Measurements from ENCODE around the gene PI3. TPM values are rescaled to one million over a fixed set of nuclear protein-coding genes. Genes with fewer than 3 reads are reported as not detected.
"Not testable (repeated sequence)": the region's sequence is repeated elsewhere in the genome, so short reads cannot be mapped to it uniquely, and the experiment has no call there.

PI3 gene, protein sequence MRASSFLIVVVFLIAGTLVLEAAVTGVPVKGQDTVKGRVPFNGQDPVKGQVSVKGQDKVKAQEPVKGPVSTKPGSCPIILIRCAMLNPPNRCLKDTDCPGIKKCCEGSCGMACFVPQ
- not detected for total RNA-seq

DNA sequence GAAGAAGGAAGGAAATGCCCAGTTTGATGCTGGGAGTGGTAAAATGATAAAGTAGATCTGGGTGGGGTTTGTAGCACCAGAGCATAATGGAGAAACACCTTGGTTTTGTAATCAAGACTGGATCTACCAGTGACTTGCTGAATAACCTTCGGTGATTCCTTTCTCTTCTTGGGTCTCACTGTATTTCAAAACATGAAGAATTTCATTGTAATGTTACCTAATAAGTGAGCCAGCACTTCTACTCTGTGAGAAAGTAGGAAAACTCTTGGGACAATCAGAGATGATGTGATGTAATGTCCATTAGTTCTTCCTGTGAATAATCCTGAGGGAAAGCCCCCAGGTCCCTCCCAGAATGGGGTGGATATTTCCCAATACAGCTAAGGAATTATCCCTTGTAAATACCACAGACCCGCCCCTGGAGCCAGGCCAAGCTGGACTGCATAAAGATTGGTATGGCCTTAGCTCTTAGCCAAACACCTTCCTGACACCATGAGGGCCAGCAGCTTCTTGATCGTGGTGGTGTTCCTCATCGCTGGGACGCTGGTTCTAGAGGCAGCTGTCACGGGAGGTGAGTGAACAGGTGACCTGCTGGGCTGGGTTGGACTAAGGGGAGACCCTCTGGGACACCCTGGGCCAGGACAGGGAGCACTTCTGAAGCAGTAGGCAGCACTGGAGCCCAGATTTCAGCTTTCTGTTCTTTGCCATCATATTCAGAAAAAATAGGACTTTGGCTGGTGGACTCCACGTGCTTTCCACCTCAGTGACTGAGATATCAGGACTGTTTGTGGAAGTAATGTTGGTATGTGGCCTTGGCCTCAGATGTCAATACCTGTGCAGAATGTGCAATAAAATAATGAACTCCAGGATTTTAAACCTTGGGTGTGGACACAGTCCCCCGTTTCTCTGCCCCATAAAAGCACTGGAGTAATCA, at the start of gene PI3:
Gene PI3 (plus strand): TSS at position 469 of the 931 bp plus-strand sequence. CDS start 21 bp downstream, at position 490.
- no peak for DNase-seq (ENCODE audit: low read depth in 2 of 3, low spot score in 2 of 3)

DNA sequence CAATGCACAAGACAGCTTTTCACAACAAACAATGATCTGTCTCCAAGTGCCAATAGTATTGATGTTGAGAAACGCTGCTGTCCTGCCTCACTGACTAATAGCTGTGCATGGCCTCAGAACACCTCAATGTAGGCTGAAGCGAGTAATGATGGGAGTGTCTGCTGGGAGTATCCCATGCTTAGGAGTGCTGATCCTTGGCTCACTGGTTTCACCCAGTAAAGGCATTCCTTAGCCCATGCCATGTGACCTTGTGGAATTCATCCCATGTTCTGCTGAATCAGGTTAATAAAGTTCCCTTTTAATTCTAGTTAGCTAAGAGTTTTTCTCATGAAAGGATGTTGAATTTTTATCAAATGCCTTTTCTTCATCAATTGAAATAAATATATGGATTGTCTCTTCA, 46.6 kb upstream of the PI3 start:
- no peak for DNase-seq (ENCODE audit: low read depth in 2 of 3, low spot score in 2 of 3)

DNA sequence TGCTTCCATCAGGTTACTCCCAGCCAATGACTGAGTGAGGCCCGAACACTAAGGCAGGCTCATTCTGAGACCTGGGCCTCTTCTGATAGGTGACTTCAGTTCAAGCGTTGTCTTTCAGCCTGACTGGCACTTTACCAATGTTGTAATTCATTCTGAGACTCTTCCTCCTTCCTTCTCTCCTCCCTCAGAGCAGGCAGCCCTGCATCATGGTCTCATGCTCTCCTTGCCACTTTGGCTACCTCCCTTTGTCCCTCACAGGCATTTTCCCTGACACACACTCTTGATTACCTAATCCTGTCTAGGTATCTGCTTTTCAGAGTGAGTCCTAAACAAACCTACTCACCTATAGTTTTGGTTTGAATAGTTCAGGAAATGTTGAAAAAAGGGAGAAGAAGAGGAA, 37.8 kb upstream of the PI3 start:
- DNase-seq (ENCODE audit: low read depth in 2 of 3, low spot score in 2 of 3) = no peak

DNA sequence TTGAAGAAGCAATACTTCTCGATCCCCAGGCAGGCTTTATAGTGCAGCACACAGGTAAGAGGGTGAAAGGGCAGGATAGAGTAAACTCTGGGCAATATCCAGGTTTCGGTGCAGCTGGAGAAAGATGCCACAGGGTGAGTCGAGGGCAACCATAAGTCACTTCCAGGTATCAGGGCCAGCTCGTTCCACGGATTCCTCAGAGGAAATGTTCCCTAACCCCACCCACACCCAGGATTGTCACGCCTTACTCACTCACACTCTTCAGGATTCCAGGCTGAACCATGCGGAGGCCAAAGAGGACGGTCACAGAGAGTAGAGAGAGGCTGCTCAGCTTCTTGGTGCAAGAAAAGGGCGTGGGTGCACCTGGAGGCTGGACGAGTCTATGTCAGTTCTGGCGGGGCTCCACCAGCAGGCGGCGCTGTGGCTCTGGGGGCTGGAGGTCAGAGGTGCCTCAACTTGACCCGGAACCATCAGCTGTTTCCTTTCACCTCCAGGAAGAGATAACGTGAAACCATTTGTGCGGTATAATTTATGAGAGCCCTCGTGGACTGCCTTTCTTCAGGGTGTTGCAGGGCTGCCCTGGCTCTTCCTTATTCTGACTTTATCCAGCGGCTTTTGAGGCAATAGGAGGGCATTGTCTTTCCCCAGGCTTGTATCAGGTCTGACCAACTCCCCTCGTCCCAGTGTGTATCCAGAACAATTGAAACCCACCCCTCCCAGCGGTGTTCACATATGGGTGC, 36.0 kb upstream of the PI3 start:
- peak in 2 of 3 donors; percentile 30 to 54 for DNase-seq (ENCODE audit: low read depth in 2 of 3, low spot score in 2 of 3)

DNA sequence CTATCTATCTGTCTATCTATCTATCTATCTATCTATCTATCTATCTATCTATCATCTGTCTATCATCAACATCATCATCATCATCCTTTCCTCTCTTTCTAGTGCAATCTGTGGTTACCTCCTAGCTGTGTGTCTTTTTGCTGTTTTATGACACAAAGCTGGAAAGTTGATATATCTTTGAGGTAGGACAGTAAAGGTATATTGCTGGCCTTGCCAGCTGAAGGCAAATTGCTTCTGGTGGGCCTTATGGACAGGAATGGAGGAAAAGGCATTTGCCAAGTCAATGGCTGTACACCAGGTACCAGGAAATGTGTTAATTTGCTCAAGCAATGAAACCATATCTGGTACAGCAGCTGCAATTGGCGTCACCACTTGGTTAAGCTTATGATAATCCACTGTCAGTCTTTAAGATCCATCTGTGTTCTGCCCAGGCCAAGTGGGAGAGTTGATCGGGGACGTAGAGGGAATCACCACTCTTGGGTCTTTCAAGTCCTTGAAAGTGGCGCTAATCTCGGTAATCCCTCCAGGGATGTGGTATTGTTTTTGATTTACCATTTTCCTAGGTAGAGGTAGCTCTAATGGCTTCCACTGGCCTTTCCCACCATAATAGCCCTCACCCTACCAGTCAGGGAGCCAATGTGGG, 34.8 kb upstream of the PI3 start:
- not testable (repeated sequence) for DNase-seq (ENCODE audit: low read depth in 2 of 3, low spot score in 2 of 3)

DNA sequence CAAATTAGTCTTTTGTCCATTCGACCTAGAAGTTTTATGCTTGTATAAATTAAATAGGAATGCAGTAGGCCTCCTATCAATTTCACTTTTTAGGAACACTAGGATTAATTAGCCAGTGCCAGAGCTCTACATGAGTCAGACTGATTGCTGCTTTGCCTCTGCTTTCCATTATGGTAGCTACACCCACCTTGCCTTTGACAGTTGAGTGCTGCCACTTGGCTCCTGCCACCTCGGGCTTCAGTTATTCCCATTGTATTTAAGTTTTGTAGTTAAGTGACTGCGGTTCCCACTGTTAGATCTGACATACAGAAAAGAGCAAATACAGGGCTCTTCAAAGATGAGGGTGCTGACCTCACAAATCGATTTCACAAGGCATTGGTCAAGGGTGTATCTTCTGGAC, 33.9 kb upstream of the PI3 start:
- no peak for DNase-seq (ENCODE audit: low read depth in 2 of 3, low spot score in 2 of 3)

DNA sequence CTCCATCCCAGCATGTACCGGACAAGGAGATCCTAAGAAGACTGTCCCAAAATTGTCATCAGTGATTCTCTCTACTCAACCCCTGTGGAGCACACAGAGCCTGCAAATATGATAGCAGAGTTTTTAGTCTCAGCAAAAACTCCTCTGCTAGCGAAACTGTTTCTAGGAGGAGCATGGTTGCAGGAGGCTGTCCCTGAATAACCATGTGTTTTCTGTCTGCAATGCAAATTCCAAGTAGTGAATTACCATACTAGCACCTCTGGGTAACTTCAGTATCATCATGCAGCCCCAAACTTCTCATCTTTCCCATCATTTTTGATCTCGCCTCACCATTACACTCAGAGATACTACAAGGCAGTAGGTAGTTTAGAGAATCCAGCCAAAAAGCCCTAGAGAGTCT, 25.6 kb upstream of the PI3 start:
- DNase-seq (ENCODE audit: low read depth in 2 of 3, low spot score in 2 of 3) = no peak

DNA sequence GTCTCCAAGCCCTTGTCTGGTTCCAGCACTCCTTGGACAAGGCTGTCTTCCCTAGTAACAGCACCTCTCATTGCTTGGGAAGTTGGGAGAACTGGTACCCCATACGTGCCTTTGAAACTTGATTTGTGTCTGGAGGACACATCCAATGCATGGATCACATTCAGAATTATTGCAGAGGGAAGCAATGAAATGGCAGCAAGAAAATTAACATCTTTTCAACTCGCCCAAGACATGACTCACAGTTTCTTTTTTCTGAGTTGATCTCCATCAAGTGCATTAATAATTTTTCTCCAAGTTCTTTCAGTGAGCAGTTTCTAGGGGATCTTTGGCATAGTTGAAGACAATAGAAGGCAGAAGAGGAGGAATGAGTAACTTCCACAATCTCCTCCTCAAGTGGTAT, 22.3 kb upstream of the PI3 start:
- no peak for DNase-seq (ENCODE audit: low read depth in 2 of 3, low spot score in 2 of 3)

DNA sequence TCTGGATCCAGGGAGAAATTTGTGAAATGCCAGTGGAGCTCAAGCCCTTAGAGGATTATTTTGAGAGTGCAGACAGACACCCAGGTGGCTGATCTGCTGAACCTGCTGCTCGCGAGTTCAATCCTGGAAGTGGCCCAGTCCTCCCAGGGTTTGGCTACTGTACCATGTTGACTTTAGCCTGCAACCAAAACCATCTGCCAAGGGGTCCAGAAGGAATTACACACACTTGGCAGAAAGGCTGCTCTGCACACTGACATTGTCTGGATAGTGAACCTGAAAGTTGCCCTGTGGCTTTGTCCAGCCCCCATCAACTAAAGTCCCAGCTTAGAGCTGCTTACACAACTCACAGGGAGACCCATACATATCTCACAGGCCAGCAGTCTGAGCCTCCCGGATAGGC, 21.6 kb upstream of the PI3 start:
- no peak for DNase-seq (ENCODE audit: low read depth in 2 of 3, low spot score in 2 of 3)

DNA sequence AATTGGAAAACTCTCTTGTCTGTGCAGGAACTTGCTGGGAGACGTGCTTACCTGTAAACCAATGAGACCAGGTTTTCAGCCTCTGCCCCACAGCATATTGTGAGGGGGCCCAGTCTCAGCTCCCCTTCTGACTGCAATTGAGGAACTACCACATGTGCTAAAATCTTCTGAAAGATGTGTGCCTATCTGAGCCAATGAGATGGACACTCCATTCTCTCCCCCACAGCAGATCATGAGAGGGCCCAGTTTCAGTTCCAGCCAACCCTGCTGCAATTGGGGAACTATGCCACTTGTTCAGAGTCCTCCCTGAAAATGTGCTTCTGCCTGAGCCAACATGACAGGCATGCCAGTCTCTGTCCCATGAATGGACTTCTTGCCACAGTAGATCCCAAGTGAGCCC, 20.9 kb upstream of the PI3 start:
- peak in 1 of 3 donors; percentile 3 for DNase-seq (ENCODE audit: low read depth in 2 of 3, low spot score in 2 of 3)

DNA sequence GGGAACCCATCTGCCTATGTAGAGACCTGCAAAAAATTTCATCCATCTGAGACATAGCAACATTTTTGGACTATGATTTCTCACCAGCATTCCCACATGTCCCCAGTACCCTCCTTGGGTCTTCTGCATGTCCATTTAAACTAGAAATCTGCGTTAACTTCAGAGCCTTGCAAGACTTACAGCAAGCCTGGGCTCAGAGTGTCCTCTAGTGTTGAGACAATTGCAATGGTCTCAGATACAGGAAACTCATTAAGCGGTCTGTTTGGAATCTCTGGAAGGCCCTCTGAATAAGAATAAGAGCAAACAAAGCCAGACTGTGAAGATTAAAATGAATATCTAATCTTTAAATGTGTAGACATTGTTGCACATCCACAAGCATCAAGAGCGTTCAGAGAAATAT, 20.5 kb upstream of the PI3 start:
- DNase-seq (ENCODE audit: low read depth in 2 of 3, low spot score in 2 of 3) = no peak

DNA sequence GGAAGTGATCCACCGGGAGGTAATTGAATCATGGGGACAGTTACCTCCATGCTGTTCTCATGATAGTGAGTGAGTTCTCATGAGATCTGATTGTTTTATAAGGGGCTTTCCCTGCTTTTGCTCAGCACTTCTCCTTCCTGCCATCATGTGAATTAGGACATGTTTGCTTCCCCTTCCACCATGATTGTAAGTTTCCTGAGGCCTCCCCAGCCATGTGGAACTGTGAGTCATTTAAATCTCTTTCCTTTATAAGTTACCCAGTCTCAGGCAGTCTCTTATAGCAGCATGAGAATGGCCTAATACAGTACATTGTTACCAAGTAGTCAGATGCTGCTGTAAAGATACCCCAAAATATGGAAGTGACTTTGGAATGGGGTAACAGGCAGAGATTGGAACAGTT, 19.9 kb upstream of the PI3 start:
- not testable (repeated sequence) for DNase-seq (ENCODE audit: low read depth in 2 of 3, low spot score in 2 of 3)

DNA sequence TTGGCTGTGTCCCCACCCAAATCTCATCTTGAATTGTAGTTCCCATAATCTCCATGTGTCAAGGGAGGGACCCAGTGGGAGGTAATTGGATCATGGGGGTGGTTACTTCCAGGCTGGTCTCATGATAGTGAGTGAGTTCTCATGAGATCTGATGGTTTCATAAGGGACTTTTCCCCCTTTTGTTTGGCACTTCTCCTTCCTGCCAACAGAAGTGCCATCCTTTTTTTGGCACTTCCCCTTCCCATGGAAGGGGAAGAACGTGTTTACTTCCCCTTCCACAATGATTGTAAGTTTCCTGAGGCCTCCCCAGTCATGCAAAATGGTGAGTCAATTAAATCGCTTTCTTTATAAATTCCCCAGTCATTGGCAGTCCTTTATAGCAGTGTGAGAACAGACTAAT, 18.0 kb upstream of the PI3 start:
- DNase-seq (ENCODE audit: low read depth in 2 of 3, low spot score in 2 of 3) = no peak

DNA sequence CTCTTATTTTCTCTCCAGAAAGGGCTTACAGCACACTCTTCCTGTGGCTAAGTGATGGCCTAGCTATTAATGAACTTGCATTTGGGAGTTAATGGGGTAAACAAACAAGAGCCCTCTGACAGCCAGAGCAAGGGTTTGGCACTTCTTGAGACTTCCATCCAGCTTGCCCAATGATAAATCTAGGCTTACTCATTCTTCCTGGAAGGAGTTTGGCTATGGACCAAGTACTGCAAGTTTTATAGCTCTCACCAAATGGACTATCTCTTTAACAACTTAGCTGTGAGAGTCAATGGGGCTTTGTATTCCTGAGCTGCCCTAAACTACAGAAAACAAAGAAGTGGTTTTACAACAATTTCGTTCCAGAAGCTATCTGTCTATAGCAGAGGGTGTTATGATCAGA, 16.7 kb upstream of the PI3 start:
- no peak for DNase-seq (ENCODE audit: low read depth in 2 of 3, low spot score in 2 of 3)

DNA sequence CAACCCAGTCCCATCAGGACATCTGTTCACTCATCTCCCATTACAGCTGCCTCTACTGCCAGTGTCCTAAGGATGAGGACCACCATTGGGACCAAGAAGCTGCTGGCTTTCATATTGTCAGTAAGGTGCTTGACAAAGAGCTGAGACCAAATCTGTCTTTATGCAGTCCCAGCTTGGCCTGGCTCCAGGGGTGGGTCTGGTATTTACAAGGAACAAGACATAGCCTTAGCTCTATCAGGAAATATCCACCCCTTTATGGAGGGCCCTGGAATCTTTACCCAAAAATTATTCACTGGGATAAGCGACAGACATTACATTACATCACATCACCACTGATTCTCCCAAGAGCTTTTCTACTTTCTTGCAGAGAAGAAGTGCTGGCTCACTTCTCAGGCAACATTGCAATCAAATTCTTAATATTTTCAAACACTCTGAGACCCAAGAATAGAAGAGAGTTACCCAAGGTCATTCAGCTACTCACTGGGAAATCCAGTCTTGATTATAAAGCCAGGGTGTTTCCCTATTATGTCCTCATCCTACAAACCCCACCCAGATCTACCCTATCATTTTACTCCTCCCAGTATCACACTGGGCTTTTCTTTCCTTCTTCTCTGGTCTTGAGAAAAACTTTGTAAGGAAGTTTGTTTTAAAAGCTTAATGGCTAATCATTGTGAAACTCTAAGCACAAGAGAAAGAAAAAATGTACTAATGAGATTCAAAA, 11.5 kb upstream of the PI3 start:
- DNase-seq (ENCODE audit: low read depth in 2 of 3, low spot score in 2 of 3) = no peak

DNA sequence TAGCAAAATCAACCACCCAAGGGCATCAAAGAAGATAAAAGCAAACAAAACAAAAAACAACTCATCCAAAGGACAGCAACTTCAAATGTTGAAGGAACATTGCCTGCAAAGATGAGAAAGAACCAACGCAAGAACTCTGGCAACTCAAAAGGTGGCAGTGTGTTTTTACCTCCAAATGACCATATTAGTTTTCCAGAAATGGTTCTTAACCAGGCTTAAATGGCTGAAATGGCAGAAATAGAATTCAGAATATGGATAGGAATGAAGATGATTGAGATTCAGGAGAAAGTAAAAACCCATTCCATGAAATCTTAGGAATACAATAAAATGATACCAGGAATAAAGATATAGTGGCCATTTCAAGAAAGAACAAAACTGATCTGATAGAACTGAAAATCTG, 9.8 kb upstream of the PI3 start:
- no peak for DNase-seq (ENCODE audit: low read depth in 2 of 3, low spot score in 2 of 3)

DNA sequence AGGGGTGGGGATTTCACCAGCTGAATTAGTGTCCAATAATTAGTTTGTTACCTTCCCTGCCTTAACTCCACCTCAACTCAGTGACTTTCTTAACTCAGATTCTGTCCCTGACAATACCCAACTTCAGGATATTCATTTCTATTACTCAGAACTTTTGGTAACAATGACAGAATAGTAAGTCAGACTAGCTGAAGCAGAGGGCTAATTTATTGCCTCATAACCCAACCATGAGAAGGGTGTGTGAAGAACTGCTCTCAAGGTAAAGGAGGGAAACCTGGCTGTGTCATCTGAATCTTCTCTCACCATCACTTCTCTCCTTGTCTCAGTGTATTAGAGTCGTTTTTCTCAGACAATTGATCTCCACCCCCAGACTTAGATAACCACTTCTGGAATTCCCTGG, 1.2 kb upstream of the PI3 start:
- DNase-seq (ENCODE audit: low read depth in 2 of 3, low spot score in 2 of 3) = no peak

DNA sequence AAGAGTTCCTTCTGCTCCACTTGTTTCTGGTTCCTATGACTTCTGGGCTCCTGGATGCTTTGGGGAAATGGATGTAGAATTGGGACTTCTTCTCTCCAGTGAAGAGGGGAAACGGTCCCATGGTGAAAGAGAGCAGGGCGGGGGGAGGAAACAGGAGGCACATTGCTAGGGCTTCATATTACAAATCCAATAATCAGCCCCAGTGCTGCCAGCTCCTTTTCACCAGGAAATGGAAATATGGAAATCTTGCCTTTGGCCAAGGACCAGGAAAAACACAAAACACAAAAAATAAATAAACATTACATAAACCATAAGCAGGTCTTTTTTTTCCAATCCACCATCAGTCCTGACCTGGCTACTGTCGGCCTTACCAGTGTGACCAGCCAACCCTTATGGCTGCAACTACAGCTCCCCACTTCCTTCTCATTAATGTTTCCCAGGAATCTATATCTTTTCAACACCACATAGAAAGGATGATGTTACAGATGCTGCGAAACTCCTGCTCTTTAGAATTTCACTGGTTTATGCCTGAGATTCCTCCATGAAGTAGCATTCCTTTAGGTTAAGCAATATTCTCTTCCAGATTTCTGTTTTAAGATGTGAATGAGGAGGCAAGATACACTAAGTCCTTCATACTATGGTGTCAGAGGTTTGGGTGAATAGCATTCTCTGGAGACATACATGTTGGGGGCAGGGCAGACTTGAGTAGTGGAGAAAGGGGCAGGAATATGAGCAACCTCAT, 2.0 kb downstream of the PI3 start:
- DNase-seq (ENCODE audit: low read depth in 2 of 3, low spot score in 2 of 3) = no peak

DNA sequence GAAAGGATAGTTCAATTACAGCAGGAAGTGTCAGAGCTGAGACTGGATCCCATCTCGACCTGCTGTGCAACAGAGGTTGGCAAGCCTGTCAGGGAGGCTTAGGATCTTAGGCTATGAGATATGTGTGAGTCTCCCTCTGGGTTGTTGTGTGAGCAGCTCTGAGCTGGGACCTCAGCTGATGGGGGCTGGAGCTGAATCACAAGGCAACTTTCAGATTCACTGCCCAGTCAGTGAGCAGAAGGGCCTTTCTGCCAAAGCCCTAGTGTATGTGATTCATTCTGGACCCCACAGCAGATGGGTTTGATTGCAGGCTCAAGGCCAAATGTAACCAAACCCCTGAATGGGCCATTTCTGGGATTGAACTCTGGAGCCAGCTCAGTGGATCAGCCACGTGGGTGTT, 4.5 kb downstream of the PI3 start:
- DNase-seq (ENCODE audit: low read depth in 2 of 3, low spot score in 2 of 3) = no peak

DNA sequence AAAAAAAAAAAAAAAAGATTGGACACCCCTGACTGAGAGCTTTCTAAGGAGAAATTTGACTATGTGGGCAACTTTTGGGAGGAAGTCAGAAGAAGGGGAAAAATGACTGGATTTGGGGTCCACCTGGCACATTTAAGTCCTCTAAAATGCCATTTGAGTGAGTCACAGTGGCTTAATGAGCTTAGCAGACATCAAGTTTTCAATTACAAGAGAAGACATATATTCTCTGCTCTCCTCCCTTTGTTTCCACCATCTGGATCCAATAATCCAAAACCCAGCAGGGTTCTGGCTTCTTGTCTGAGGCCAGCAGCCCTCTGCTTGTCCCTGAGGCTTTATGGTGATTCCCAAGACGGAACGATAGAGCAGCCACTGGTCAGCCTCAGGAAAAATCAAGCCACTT, 6.9 kb downstream of the PI3 start:
- no peak for DNase-seq (ENCODE audit: low read depth in 2 of 3, low spot score in 2 of 3)
